A172 (cell line): ENCODE data around the gene SEC23IP. TPM values are rescaled to one million over a fixed set of nuclear protein-coding genes. Genes with fewer than 3 reads are reported as not detected.
"Not testable (repeated sequence)": the region's sequence is repeated elsewhere in the genome, so short reads cannot be mapped to it uniquely, and the experiment has no call there.

Experiments used
- DNase-seq: peaks from one replicate; pipeline ENCODE4 v3.0.0-alpha.2; 2015; ENCODE audit warnings: low spot score
- total RNA-seq: library from RNA; depleted of rRNA; stranded (reverse); fragments of >200 nt; shearing (Covaris generic); gene quantifications from 2 replicates; pipeline ENCODE4 v1.2.3, GENCODE V29; 2014

The SEC23IP gene
- total RNA-seq, 1 experiment from 2014 or later = 48.6 TPM

DNA sequence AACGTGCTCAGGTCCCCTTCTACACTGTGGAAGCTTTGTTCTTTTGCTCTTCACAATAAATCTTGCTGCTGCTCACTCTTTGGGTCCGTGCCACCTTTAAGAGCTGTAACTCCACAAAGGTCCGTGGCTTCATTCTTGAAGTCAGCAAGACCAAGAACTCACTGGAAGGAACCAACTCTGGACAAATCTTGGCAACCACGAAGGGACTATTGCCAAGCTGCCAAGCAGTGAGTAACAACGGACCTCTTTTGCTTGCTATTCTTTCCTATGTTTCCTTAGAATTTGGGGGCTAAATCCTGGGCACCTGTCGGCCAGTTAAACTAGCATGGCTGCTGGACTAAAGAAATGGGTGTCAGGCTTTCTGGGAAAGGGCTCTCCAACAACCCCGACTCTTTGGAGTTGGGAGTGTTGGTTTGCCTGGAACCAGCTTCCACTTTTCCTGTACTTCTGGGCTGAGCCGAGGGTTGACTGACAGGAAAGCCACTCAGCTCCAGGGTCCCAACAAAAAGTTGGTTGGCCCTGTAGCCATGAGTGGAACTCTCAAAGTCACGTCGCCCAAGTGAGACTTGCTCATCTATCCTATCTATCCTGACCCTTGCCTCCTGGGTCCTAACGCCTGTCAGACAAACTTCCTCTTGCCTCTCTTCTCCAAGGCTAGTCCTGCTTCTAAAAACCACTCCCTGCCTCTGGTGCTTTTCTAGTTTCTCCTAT lies 8.5 kb upstream of the SEC23IP start:
- not testable (repeated sequence) for DNase-seq

DNA sequence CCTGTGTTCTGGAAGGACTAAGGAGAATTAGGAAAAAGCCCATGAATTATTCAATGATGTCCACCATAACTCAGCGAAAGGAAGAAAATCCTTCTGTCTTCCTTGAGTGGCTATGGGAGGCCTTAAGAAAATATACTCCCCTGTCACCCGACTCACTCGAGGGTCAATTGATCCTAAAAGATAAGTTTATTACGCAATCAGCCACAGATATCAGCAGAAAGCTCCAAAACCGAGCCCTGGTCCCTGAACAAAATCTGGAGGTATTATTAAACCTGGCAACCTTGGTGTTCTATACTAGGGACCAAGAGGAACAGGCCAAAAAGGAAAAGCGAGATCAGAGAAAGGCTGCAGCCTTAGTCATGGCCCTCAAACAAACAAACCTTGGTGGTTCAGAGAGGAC lies 6.5 kb upstream of the SEC23IP start:
- DNase-seq = not testable (repeated sequence)

DNA sequence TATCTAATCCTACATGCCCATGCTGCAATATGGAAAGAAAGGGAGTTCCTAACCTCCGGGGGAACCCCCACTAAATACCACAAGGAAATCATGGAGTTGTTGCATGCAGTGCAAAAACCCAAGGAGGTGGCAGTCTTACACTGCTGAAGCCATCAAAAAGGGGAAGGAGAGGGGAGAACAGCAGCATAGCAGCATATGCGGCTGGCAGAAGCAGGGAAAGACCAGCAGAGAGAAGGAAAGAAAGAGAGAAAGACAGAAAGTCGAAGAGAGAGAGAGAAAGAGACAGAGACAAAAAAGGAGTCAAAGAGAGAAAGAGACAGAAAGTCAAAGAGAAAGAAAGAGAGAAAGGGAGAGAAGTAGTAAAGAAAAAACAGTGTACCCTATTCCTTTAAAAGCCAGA lies 3.8 kb upstream of the SEC23IP start:
- DNase-seq = not testable (repeated sequence)

GRCh38 chr10:119889201-119889600 lies 3.3 kb upstream of the SEC23IP start:
- not testable (repeated sequence) for DNase-seq

- not testable (repeated sequence) for DNase-seq
These were observed 2.2 kb upstream of the SEC23IP start for GRCh38 chr10:119890307-119890706.

DNA sequence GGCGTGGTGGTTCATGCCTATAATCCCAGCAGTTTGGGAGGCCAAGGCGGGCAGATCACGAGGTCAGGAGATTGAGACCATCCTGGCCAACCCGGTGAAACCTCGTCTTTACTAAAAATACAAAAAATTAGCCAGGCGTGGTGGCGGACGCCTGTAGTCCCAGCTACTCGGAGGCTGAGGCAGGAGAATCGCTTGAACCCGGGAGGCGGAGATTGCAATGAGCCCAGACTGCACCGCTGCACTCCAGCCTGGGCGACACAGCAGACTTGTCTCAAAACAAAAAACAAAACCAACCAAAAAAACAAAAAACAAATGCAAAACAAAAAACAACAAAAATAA lies 712 bp upstream of the SEC23IP start:
- DNase-seq = not testable (repeated sequence)

GRCh38 chr10:119893074-119893473 lies 544 bp downstream of the SEC23IP start:
- DNase-seq = no peak

DNA sequence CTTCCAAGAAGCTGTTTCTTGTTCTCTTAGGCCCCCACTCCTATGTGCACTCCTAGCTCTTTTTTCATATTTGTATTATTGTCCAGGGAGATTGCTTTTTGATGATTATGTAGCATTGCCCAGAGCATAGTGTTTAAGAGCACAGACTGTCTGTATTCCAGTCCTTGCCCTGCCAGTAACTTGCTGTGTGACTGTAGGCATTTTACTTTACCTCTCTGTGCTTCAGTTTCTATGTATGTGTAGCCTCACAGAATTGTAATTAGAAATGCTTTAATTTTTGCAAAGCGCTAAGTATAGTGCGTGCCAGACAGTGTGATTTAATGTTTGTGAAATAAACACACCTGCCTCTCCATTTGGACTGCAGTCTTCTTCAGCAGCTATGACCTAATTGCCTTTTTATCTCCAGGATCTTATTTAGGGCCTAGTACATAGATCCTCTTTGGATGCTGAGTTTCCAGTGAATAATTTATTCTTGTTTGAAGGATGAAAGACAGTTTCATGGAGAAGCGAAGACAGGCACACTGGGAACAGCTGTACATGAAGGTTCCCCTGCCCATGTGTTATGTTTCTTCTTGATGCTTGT lies 1.4 kb downstream of the SEC23IP start:
- no peak for DNase-seq

GRCh38 chr10:119896061-119896655 lies 3.6 kb downstream of the SEC23IP start:
- DNase-seq = no peak

GRCh38 chr10:119896937-119897770 lies 4.6 kb downstream of the SEC23IP start:
- no peak for DNase-seq

GRCh38 chr10:119898577-119898976 lies 6.0 kb downstream of the SEC23IP start:
- no peak for DNase-seq

- DNase-seq = no peak
These were observed 11.6 kb downstream of the SEC23IP start for GRCh38 chr10:119903946-119904666.

- DNase-seq = not testable (repeated sequence)
These were observed 15.2 kb downstream of the SEC23IP start for GRCh38 chr10:119907695-119908094.

GRCh38 chr10:119908166-119908565 lies 15.6 kb downstream of the SEC23IP start:
- no peak for DNase-seq

DNA sequence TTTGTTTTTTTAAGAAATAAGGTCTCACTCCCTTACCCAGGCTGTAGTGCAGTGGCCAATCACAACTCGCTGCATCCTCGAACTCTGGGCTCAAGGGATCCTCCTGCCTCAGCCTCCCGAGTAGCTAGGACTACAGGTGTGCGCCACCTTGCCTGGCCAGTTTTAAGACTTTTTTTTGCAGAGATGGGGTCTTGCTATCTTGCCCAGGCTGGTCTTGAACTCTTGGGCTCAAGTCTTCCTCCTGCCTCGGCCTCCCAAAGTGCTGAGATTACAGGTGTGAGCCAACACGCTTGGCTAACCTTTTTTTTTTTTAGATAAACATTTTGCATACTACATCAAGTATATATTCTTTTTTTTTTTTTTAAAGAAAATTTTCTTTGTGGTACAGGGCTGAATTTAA lies 18.2 kb downstream of the SEC23IP start:
- no peak for DNase-seq

DNA sequence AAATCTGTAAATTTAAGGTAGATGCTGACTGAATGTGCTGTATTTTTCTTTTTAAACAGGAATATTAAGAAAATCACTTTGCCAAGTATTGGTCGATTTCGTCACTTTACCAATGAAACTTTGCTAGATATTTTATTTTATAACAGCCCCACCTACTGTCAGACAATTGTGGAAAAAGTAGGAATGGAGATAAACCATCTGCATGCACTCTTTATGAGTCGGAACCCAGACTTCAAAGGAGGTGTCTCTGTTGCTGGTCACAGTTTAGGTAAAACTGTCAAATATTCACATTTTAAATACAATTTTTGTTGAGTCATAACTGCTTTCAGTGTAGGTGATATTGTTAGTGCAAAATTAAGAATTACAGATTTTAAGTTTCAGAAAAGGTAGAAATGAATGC lies 25.2 kb downstream of the SEC23IP start:
- no peak for DNase-seq

- no peak for DNase-seq
These were observed 26.7 kb downstream of the SEC23IP start for GRCh38 chr10:119919271-119919670.

GRCh38 chr10:119919826-119920225 lies 27.3 kb downstream of the SEC23IP start:
- DNase-seq = no peak

GRCh38 chr10:119928411-119928810 lies 35.9 kb downstream of the SEC23IP start:
- no peak for DNase-seq

DNA sequence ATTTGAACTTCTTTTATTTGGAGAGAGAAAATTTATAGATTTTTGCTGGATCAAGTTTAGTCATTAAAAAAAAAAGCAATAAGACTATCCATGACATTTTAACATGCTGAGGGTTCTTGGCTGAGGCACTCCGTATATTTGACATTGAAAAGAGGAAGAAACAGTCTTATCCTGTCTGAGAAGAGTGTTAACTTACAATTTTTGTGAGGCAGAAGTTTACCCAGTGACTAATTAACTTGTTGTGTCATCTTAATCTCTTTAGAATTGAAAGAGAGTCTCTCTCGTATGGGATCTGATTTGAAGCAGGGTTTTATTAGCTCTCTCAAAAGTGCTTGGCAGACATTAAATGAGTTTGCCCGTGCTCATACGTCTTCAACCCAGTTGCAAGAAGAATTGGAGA lies 39.3 kb downstream of the SEC23IP start:
- DNase-seq = no peak

- DNase-seq = no peak
These were observed 40.1 kb downstream of the SEC23IP start for GRCh38 chr10:119932631-119933030.

- DNase-seq = peak; percentile 37
These were observed 40.6 kb downstream of the SEC23IP start for GRCh38 chr10:119933179-119933578.
